Tongue (tissue), 2 donors: Measurements from ENCODE around the gene RAB34. TPM values are rescaled to one million over a fixed set of nuclear protein-coding genes. Genes with fewer than 3 reads are reported as not detected.

Source experiments
- DNase-seq: peaks from one replicate; pipeline ENCODE4 v3.0.0-alpha.2; 2015
- total RNA-seq: library from RNA; depleted of rRNA; stranded (reverse); fragments of >200 nt; gene quantifications from one replicate; pipeline ENCODE4 v1.2.3, GENCODE V29; 2014

RAB34 gene
- total RNA-seq, 1 donor from 2014 or later = 78.9 TPM

GRCh38 chr17:28710861-28711722 lies 6.6 kb downstream of the RAB34 start:
- peak; percentile 96 for DNase-seq

GRCh38 chr17:28707339-28707720 lies 10.3 kb downstream of the RAB34 start:
- DNase-seq = no peak

GRCh38 chr17:28706471-28707338 lies 11.0 kb downstream of the RAB34 start:
- no peak for DNase-seq

- no peak for DNase-seq
Measured at GRCh38 chr17:28705728-28706334, 11.8 kb downstream of the RAB34 start.

- no peak for DNase-seq
Measured at GRCh38 chr17:28705074-28705659, 12.5 kb downstream of the RAB34 start.

- DNase-seq = no peak
Measured at GRCh38 chr17:28704219-28704858, 13.3 kb downstream of the RAB34 start.

GRCh38 chr17:28703552-28704218 lies 14.0 kb downstream of the RAB34 start:
- no peak for DNase-seq

- no peak for DNase-seq
Measured at GRCh38 chr17:28702752-28703150, 14.9 kb downstream of the RAB34 start.

- DNase-seq = no peak
Measured at GRCh38 chr17:28702026-28702751, 15.5 kb downstream of the RAB34 start.

- no peak for DNase-seq
Measured at GRCh38 chr17:28700830-28701492, 16.7 kb downstream of the RAB34 start.

- DNase-seq = no peak
Measured at GRCh38 chr17:28700278-28700677, 17.4 kb downstream of the RAB34 start.

- no peak for DNase-seq
Measured at GRCh38 chr17:28698253-28698941, 19.3 kb downstream of the RAB34 start.

GRCh38 chr17:28693869-28694268 lies 23.8 kb downstream of the RAB34 start:
- no peak for DNase-seq

GRCh38 chr17:28689011-28689410 lies 28.7 kb downstream of the RAB34 start:
- DNase-seq = no peak

- no peak for DNase-seq
Measured at GRCh38 chr17:28688481-28688880, 29.2 kb downstream of the RAB34 start.

- DNase-seq = no peak
Measured at GRCh38 chr17:28686296-28686695, 31.4 kb downstream of the RAB34 start.

GRCh38 chr17:28685366-28685765 lies 32.3 kb downstream of the RAB34 start:
- no peak for DNase-seq

- peak; percentile 68 for DNase-seq
Measured at GRCh38 chr17:28684963-28685362, 32.7 kb downstream of the RAB34 start.

GRCh38 chr17:28682655-28683054 lies 35.0 kb downstream of the RAB34 start:
- no peak for DNase-seq
